Testis (tissue), 3 donors: ENCODE data around the gene SEMA4B. TPM values are rescaled to one million over a fixed set of nuclear protein-coding genes. Genes with fewer than 3 reads are reported as not detected.

ENCODE experiments used
- DNase-seq: peaks from one replicate; pipeline ENCODE4 v3.0.0-alpha.2; 2019
- H3K27ac ChIP-seq, 2 donors: fragments of 200-600 bp; sonication (generic); one replicate each; pipeline ENCODE4 v1.5.1; 2019
- H3K27me3 ChIP-seq: fragments of 200-600 bp; sonication (generic); one replicate; pipeline ENCODE4 v1.5.1; 2019
- H3K36me3 ChIP-seq: fragments of 200-600 bp; sonication (generic); one replicate; pipeline ENCODE4 v1.5.1; 2017; ENCODE audit warnings: low read depth; ENCODE audit errors: missing control alignments
- H3K4me1 ChIP-seq: fragments of 200-600 bp; sonication (generic); one replicate; pipeline ENCODE4 v1.5.1; 2019
- H3K4me3 ChIP-seq, 2 donors: fragments of 200-600 bp; sonication (generic); one replicate each; pipeline ENCODE4 v1.5.1; 2017 to 2019
- H3K9me3 ChIP-seq: fragments of 200-600 bp; sonication (generic); one replicate; pipeline ENCODE4 v1.5.1; 2017
- CTCF ChIP-seq, 3 experiments: fragments of 450-650 bp in 2 of 3; fragments of 200-600 bp in 1 of 3; sonication (generic) in 1 of 3; IDR thresholded peaks; one replicate each; pipeline ENCODE4 v1.5.1; 2016 to 2019; ENCODE audit warnings: antibody characterized with exemption in 3 of 3, mild to moderate bottlenecking in 2 of 3, moderate library complexity in 1 of 3
- POLR2A ChIP-seq: fragments of 450-650 bp; IDR thresholded peaks from one replicate; pipeline ENCODE4 v1.6.1; 2017; ENCODE audit warnings: antibody characterized with exemption, mild to moderate bottlenecking, moderate library complexity
- WGBS, 2 donors: methylation state at CpG; one replicate each; pipeline ENCODE4 v1.1.5; 2018; 5-methylcytosine and 5-hydroxymethylcytosine counted together
- intact Hi-C: fragments of 100-400 bp; cut with DNase I; formaldehyde crosslinking; loops from one replicate; pipeline ENCODE4 v1.15.1; 2023; ENCODE audit warnings: low total_unique reads
- polyA plus RNA-seq: library from polyadenylated mRNA; stranded (reverse); fragments of 350-450 nt; fragmentation: Illumina TruSeq; extraction: RNeasy Lipid Tissue Mini Kit (QIAGEN cat#74804); gene quantifications from one replicate; pipeline ENCODE4 v1.2.3, GENCODE V29; 2014; ENCODE audit warnings: low read depth, low replicate concordance; ENCODE audit not compliant: insufficient read depth
- total RNA-seq, 2 donors: library from RNA; depleted of rRNA; stranded (reverse); fragments of >200 nt; gene quantifications; one replicate each; pipeline ENCODE4 v1.2.3, GENCODE V29; 2016

Gene SEMA4B
- total and polyA plus RNA-seq, 3 donors from 2014 or later: 22.2 to 78.3 (median 59.4) TPM

- H3K4me1 ChIP-seq: peaks cover 28% of the 10 kb centered on the region
- intact Hi-C loops: no loop called here
- no peaks in the 10 kb centered on the region for H3K36me3 ChIP-seq
- TF ChIP-seq POLR2A: no peak
- TF ChIP-seq CTCF (IDR thresholded peaks at IDR 0.05): no peak
- H3K27me3 ChIP-seq: no peaks in the 10 kb centered on the region
- H3K9me3 ChIP-seq: no peaks in the 10 kb centered on the region
- peak overlapping the region; percentile 41 to 55 for H3K27ac ChIP-seq
- 26 to 33% methylated on average over 6 to 7 of the region's 7 CpGs for WGBS, 2 donors
- peak; percentile 87 for DNase-seq
- no peak overlapping the region for H3K4me3 ChIP-seq
Measured at GRCh38 chr15:90191794-90192509, 9.2 kb upstream of the SEMA4B start.

GRCh38 chr15:90192961-90193786 lies 8.0 kb upstream of the SEMA4B start:
- TF ChIP-seq POLR2A (no peak), CTCF (IDR thresholded peaks at IDR 0.05) (no peak)
- H3K4me1 ChIP-seq: peaks cover 24% of the 10 kb centered on the region
- WGBS, 2 donors: 72% methylated on average over 16 of the region's 16 CpGs

GRCh38 chr15:90194655-90195054 lies 6.5 kb upstream of the SEMA4B start:
- no peaks in the 10 kb centered on the region for H3K36me3 ChIP-seq
- H3K27me3 ChIP-seq: no peaks in the 10 kb centered on the region
- peaks cover 24% of the 10 kb centered on the region for H3K4me1 ChIP-seq
- DNase-seq: no peak
- intact Hi-C loops: no loop called here
- no peak overlapping the region for H3K27ac ChIP-seq
- TF ChIP-seq CTCF (IDR thresholded peaks at IDR 0.05): no peak
- TF ChIP-seq POLR2A: no peak
- H3K9me3 ChIP-seq: no peaks in the 10 kb centered on the region
- 94 to 96% methylated on average over 2 of the region's 2 CpGs for WGBS, 2 donors
- H3K4me3 ChIP-seq: no peak overlapping the region

More at GRCh38 chr15:90192961-90193786, 8.0 kb upstream of the SEMA4B start:
- Histone ChIP-seq H3K27me3 (no peaks in the 10 kb centered on the region), H3K9me3 (no peaks in the 10 kb centered on the region), H3K36me3 (no peaks in the 10 kb centered on the region), H3K27ac (peak overlapping the region in 1 of 2 donors; percentile 41), H3K4me3 (no peak overlapping the region)
- no peak for DNase-seq
- intact Hi-C loops: no loop called here

GRCh38 chr15:90200534-90201129 lies 498 bp upstream of the SEMA4B start:
- Histone ChIP-seq H3K9me3 (no peaks in the 10 kb centered on the region), H3K36me3 (no peaks in the 10 kb centered on the region), H3K4me1 (peaks cover 27% of the 10 kb centered on the region), H3K4me3 (peak overlapping the region; percentile 79 to 83), H3K27me3 (no peaks in the 10 kb centered on the region), H3K27ac (peak overlapping the region; percentile 64 to 78)
- TF ChIP-seq CTCF (IDR thresholded peaks at IDR 0.05) (no peak), POLR2A (no peak)
- WGBS, 2 donors: 9 to 10% methylated on average over 21 to 24 of the region's 24 CpGs
- intact Hi-C loops: no loop called here
- no peak for DNase-seq
